BE2C (cell line): ENCODE measurements around the gene GNG7.
A peak's percentile ranks its signal among the peaks of the same experiment; 100 is the strongest.

Experiments
- DNase-seq: peaks from one replicate; pipeline ENCODE4 v3.0.0-alpha.2; 2020
- H3K27me3 ChIP-seq: fragments of 250-450 bp; sonication (Bioruptor Pico); 2 replicates; pipeline ENCODE4 v1.5.1; 2020; ENCODE audit warnings: mild to moderate bottlenecking
- H3K36me3 ChIP-seq: fragments of 250-450 bp; sonication (Bioruptor Pico); 2 replicates; pipeline ENCODE4 v1.5.1; 2020; ENCODE audit warnings: mild to moderate bottlenecking
- H3K4me1 ChIP-seq: fragments of 250-450 bp; sonication (Bioruptor Pico); 2 replicates; pipeline ENCODE4 v1.5.1; 2020
- H3K4me3 ChIP-seq: 2 replicates; pipeline ENCODE4 v1.5.1; 2011; ENCODE audit warnings: low read depth, low read length
- H3K9me3 ChIP-seq: fragments of 250-450 bp; sonication (Bioruptor Pico); 2 replicates; pipeline ENCODE4 v1.5.1; 2020
- CTCF ChIP-seq: IDR thresholded peaks from 2 replicates; pipeline ENCODE4 v1.5.1; 2012; ENCODE audit warnings: mild to moderate bottlenecking, low read depth, low read length

Gene GNG7

GRCh38 chr19:2557093-2557440 is 145.4 kb downstream of the GNG7 start:
- no peak overlapping the region for H3K4me3 ChIP-seq
- no peaks in the 10 kb centered on the region for H3K9me3 ChIP-seq
- no peaks in the 10 kb centered on the region for H3K36me3 ChIP-seq
- no peaks in the 10 kb centered on the region for H3K4me1 ChIP-seq
- no peak for TF ChIP-seq CTCF
- no peak for DNase-seq
- no peaks in the 10 kb centered on the region for H3K27me3 ChIP-seq

- H3K9me3 ChIP-seq, result no peaks in the 10 kb centered on the region
- no peak overlapping the region for H3K4me3 ChIP-seq
- no peaks in the 10 kb centered on the region for H3K4me1 ChIP-seq
- no peaks in the 10 kb centered on the region for H3K36me3 ChIP-seq
- no peak for DNase-seq
- no peak for TF ChIP-seq CTCF
- no peaks in the 10 kb centered on the region for H3K27me3 ChIP-seq
Observed at GRCh38 chr19:2556221-2557092, 146.0 kb downstream of the GNG7 start.

GRCh38 chr19:2555422-2556220 is 146.9 kb downstream of the GNG7 start:
- no peaks in the 10 kb centered on the region for H3K36me3 ChIP-seq
- H3K27me3 ChIP-seq, result no peaks in the 10 kb centered on the region
- no peaks in the 10 kb centered on the region for H3K9me3 ChIP-seq
- no peak for DNase-seq
- no peak for TF ChIP-seq CTCF
- no peaks in the 10 kb centered on the region for H3K4me1 ChIP-seq
- no peak overlapping the region for H3K4me3 ChIP-seq

GRCh38 chr19:2554856-2555255 is 147.6 kb downstream of the GNG7 start:
- Histone ChIP-seq H3K36me3 (no peaks in the 10 kb centered on the region), H3K4me3 (no peak overlapping the region), H3K4me1 (no peaks in the 10 kb centered on the region), H3K27me3 (no peaks in the 10 kb centered on the region), H3K9me3 (no peaks in the 10 kb centered on the region)
- DNase-seq, result no peak
- TF ChIP-seq CTCF, result no peak

GRCh38 chr19:2553510-2553909 is 149.0 kb downstream of the GNG7 start:
- no peak overlapping the region for H3K4me3 ChIP-seq
- no peaks in the 10 kb centered on the region for H3K4me1 ChIP-seq
- H3K36me3 ChIP-seq, result no peaks in the 10 kb centered on the region
- no peak for TF ChIP-seq CTCF
- no peak for DNase-seq
- H3K9me3 ChIP-seq, result no peaks in the 10 kb centered on the region
- H3K27me3 ChIP-seq, result no peaks in the 10 kb centered on the region

GRCh38 chr19:2552859-2553258 is 149.6 kb downstream of the GNG7 start:
- H3K27me3 ChIP-seq, result no peaks in the 10 kb centered on the region
- no peaks in the 10 kb centered on the region for H3K4me1 ChIP-seq
- no peaks in the 10 kb centered on the region for H3K9me3 ChIP-seq
- DNase-seq, result no peak
- peak overlapping the region; percentile 59 for H3K4me3 ChIP-seq
- TF ChIP-seq CTCF, result no peak
- H3K36me3 ChIP-seq, result no peaks in the 10 kb centered on the region
